NCI-H345 treated with DMSO at 0.1 percent for 48 hours (cell line): ENCODE data around the gene TRIM9.

Source experiments
- DNase-seq: peaks from one replicate; lab custom pipeline; 2025; ENCODE audit not compliant: unreplicated experiment; lab: John Stamatoyannopoulos, UW

TRIM9 gene

GRCh38 chr14:50937800-50938199 is 157.1 kb downstream of the TRIM9 start:
- DNase-seq, result no peak

GRCh38 chr14:50937325-50937724 is 157.6 kb downstream of the TRIM9 start:
- no peak for DNase-seq

GRCh38 chr14:50936882-50937281 is 158.0 kb downstream of the TRIM9 start:
- no peak for DNase-seq

GRCh38 chr14:50936016-50936340 is 158.9 kb downstream of the TRIM9 start:
- no peak for DNase-seq

GRCh38 chr14:50935126-50936015 is 159.5 kb downstream of the TRIM9 start:
- DNase-seq, result no peak

- no peak for DNase-seq
Observed at GRCh38 chr14:50932592-50933495, 162.1 kb downstream of the TRIM9 start.

GRCh38 chr14:50932156-50932555 is 162.7 kb downstream of the TRIM9 start:
- no peak for DNase-seq

GRCh38 chr14:50931559-50931958 is 163.3 kb downstream of the TRIM9 start:
- DNase-seq, result no peak

GRCh38 chr14:50929506-50929905 is 165.4 kb downstream of the TRIM9 start:
- no peak for DNase-seq

- DNase-seq, result no peak
Observed at GRCh38 chr14:50928002-50928635, 166.8 kb downstream of the TRIM9 start.

- no peak for DNase-seq
Observed at GRCh38 chr14:50926851-50927386, 168.0 kb downstream of the TRIM9 start.
